ENCODE data around the gene UROD. TPM values are rescaled to one million over a fixed set of nuclear protein-coding genes. Genes with fewer than 3 reads are reported as not detected.

Gene UROD
- 114 and 124 TPM in 2 replicates for total RNA-seq

DNA sequence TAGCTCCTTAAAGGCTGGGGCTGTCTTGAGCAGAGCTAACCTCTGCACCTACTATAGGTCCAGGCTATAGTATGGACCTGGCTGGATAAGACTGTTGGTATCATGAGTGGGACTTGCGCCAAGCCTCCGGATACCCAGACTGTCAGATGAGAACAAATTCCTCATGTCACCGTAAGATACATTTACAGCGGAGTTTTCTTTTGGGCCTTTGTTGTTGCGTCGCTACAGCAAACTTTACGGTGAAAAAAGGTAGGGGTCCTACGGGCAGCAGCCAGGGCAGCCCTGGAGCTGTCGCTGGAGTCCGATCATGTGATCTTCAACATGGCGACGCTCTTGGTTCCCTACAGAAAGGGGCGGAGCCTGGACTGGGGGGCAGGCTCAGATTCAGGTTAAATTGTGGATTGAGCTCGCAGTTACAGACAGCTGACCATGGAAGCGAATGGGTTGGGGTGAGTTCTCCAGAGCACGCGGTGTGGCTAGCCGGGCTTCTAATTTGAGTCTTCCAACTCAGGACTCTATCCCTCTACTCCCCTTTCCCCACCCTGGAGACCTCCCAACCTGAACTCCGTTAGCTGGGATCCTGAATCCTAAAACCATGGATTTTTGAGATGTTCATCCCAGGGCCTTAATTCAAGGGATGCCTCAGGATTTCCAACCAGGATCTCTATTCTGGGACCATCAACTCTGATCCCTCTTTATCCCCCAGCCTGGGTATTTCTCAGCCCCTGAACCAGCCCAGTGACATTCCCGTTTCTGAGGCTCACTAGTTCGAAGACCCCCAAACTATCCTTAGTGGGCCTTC lies at the start of gene UROD:
Gene UROD (plus strand): TSS at position 418 of the 802 bp plus-strand sequence. CDS start 12 bp downstream, at position 430.

DNA sequence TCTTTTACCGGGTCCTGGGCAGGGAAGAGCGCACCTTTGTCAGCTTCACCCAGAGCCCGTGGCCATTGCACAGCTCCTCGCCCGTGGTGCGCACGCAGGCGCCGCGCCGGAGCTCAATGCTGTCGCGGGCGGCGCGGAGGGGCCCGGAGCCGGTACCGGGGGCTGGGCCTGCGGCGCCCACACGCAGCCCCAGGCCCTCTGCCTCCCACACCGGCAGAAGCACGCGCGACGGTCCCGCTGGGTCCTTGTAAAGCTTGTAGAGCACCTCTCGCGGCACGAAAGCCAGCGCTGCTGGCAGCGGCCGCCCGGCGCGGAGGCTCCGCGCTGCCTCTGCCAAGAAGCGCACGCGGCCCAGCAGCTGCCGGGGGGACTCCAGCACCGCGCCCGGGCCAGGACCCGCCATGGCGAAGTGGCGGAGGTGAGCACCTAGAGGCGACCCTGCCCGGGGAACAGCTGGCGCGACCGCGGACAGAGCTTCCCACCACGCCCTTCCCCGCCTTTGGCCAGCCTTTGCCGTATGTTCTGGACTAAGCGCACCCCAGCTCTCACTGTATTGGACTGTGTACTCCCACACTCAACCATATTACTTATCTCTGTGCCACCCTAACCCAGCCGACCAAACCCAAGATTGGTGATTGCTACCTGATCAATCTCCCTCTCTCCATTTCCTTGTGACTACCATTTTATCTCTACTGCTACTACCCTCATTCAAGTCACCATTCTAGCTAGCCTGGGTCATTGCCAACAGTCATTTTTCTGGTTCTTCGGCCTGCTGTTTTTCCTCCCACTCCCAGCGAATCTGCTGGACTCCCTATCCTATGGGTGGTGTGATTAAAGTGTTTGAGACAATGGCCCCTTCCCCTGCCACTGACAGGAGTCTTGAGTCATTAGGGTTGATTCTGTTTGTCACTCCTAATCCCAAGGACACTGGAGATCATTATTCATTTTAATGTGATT lies 921 bp upstream of the UROD start, which contains the start of gene HECTD3:
Gene HECTD3 (minus strand): TSS at position 470 of the 957 bp plus-strand sequence. CDS start 67 bp downstream, at position 403.

Other genes with a start within 250 kb of the UROD start
- 1,423 and 1,610 TPM in 2 replicates for gene RPS8, start 236.7 kb upstream of the UROD start, total RNA-seq
- gene BEST4, start 224.1 kb upstream of the UROD start, total RNA-seq: 0.11 and 0.13 TPM in 2 replicates
- 11.2 and 18.8 TPM in 2 replicates for gene PLK3, start 211.9 kb upstream of the UROD start, total RNA-seq
- 0.22 and 0.65 TPM in 2 replicates for gene DYNLT4, start 204.9 kb upstream of the UROD start, total RNA-seq
- 9.8 and 10.8 TPM in 2 replicates for gene BTBD19, start 203.7 kb upstream of the UROD start, total RNA-seq
- gene PTCH2, start 169.0 kb upstream of the UROD start, total RNA-seq: 0.11 and 0.13 TPM in 2 replicates
- gene EIF2B3, start 25.7 kb upstream of the UROD start, total RNA-seq: 31.1 and 33.9 TPM in 2 replicates
- 20.9 and 23.5 TPM in 2 replicates for gene HECTD3, start 930 bp upstream of the UROD start, total RNA-seq
- 0.26 and 0.86 TPM in 2 replicates for gene ZSWIM5, start 194.4 kb downstream of the UROD start, total RNA-seq

Data from articular chondrocyte of knee joint (primary cell).